ENCODE data around the gene ISYNA1.

DNA sequence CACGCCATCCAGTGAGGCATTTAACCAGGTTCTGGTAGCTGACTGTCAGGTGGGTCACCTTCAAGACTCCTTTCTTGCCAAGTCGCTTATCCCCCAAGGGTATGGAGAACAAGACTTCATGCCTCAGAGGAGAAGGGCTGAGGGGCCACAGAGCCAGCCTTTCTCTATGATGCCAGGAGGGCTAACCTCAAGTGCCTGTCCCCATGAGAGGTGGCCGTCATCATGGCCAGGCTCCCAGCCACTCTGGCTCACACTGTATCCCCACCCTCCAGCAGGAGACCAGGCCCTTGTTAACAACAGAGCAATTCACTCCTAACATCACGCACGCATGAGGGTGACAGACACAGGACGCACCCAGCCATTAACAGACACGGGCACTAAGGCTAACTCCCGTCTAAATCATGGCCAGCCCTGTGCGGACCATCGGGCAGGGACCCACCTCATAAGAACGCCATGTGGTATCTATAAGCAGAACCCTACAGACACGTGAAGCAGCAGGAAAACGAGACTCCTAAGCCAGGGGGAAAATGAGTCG is 38.6 kb upstream of the ISYNA1 start:
- TF ChIP-seq BHLHE40 (IDR thresholded peaks at IDR 0.05; ENCODE audit: borderline replicate concordance) (no peak), FOXK2 (IDR thresholded peaks at IDR 0.05) (no peak), NFRKB (IDR thresholded peaks at IDR 0.05) (no peak), SP1 (IDR thresholded peaks at IDR 0.05) (no peak), FOXM1 (IDR thresholded peaks at IDR 0.05; ENCODE audit: borderline replicate concordance) (no peak), FOXA1 (IDR thresholded peaks at IDR 0.05) (no peak), CTBP1 (IDR thresholded peaks at IDR 0.05; ENCODE audit: borderline replicate concordance) (no peak)
